ENCODE data around the gene FFAR3.

FFAR3 gene

DNA sequence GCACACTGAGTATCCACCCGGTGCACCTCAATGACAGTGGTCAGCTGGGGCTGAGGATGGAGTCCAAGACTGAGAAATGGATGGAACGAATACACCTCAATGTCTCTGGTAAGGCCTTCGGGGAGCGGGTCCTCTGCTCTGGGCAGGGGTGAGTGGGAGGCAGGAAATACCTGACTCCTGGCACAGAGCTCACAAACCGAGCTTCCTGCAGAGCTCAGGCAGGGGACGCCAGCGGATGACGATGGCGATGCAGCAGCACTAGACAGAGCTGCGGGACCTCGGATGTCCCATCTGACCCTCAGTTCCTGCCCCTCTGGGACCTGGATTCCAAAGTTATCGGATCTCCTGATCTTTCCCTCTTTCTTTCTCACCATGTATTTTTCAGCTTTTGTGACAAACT is 25.4 kb upstream of the FFAR3 start:
- H3K4me1 Mint-ChIP-seq, result no peaks in the 10 kb centered on the region
- no peak overlapping the region for H3K4me3 Mint-ChIP-seq
- H3K36me3 Mint-ChIP-seq (ENCODE audit: low read depth), result no peaks in the 10 kb centered on the region
- H3K27ac Mint-ChIP-seq, result no peak overlapping the region
- peaks cover 19% of the 10 kb centered on the region for H3K27me3 Mint-ChIP-seq (ENCODE audit: low read depth)
- no peaks in the 10 kb centered on the region for H3K9me3 Mint-ChIP-seq
- TF ChIP-seq CTCF (IDR thresholded peaks at IDR 0.05; ENCODE audit: unreplicated experiment in 3 of 3), result no peak

DNA sequence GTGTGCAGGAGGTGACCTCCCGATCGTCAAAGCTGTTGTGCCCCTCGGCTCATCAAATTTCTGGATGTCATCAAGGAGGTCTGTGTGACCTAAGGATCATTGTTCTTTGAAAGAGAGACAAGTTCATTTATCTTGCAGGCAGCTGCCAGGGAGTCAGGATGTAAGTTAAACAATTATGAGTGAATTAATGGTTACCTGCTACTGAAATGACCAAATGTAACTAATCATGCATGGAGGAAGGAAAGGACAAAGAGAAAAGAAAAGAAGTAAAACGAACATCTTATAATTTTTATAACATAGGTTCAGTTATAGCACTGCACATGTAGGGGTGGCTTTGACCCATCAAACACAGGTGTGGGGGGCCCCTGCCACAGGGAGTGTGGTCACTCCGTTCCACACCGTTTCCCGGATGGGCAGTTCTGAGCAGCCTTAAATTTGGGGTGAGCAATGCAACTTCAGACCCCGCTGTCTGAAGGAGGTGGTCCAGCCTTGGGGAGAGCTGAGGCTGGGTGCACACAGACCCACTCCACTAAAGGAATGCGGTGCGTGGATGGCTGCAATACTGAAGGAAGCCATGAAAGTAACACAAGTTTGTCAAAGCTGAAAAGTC is 24.0 kb upstream of the FFAR3 start:
- no peaks in the 10 kb centered on the region for H3K9me3 Mint-ChIP-seq
- no peak overlapping the region for H3K27ac Mint-ChIP-seq
- no peaks in the 10 kb centered on the region for H3K4me1 Mint-ChIP-seq
- H3K27me3 Mint-ChIP-seq (ENCODE audit: low read depth), result peaks cover 15% of the 10 kb centered on the region
- H3K4me3 Mint-ChIP-seq, result no peak overlapping the region
- no peaks in the 10 kb centered on the region for H3K36me3 Mint-ChIP-seq (ENCODE audit: low read depth)
- no peak for TF ChIP-seq CTCF (IDR thresholded peaks at IDR 0.05; ENCODE audit: unreplicated experiment in 3 of 3)

- Mint-ChIP-seq H3K27ac (no peak overlapping the region), H3K4me1 (no peaks in the 10 kb centered on the region), H3K27me3 (ENCODE audit: low read depth) (peaks cover 22% of the 10 kb centered on the region), H3K9me3 (no peaks in the 10 kb centered on the region), H3K4me3 (no peak overlapping the region), H3K36me3 (ENCODE audit: low read depth) (no peaks in the 10 kb centered on the region)
- no peak for TF ChIP-seq CTCF (IDR thresholded peaks at IDR 0.05; ENCODE audit: unreplicated experiment in 3 of 3)
These were observed 21.9 kb upstream of the FFAR3 start for GRCh38 chr19:35336166-35336955.

DNA sequence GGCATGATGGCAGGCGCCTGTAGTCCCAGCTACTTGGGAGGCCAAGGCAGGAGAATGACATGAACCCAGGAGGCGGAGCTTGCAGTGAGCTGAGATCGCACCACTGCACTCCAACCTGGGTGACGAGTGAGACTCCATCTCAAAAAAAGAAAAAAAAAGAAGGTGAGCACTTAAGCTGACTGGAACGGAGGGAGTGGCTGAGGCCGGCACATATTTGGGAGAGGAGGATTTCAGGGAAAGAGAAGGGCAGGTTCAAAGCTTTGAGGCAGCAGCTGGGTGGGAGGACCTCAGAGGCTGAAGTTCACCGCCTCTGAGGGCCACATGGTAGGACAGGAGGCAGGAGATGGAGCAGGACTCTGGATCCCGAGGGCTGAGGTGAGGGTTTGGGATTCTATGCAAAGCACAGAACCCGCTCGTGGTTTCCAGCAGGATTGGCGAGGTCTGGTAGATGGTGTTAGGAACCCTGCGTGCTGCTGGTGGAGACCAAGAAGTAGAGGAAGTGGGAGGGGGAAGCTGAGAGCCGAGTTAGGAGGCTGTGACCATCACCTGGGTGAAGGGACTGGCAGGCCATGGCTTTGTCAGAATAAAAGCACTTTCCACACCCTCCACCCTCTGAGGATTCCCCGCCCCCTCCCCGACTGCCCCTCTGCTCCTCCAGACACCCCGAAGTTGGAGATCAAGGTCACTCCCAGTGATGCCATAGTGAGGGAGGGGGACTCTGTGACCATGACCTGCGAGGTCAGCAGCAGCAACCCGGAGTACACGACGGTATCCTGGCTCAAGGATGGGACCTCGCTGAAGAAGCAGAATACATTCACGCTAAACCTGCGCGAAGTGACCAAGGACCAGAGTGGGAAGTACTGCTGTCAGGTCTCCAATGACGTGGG is 20.9 kb upstream of the FFAR3 start:
- no peak for TF ChIP-seq CTCF (IDR thresholded peaks at IDR 0.05; ENCODE audit: unreplicated experiment in 3 of 3)
- H3K36me3 Mint-ChIP-seq (ENCODE audit: low read depth), result no peaks in the 10 kb centered on the region
- H3K27ac Mint-ChIP-seq, result no peak overlapping the region
- H3K9me3 Mint-ChIP-seq, result no peaks in the 10 kb centered on the region
- H3K27me3 Mint-ChIP-seq (ENCODE audit: low read depth), result peaks cover 22% of the 10 kb centered on the region
- H3K4me1 Mint-ChIP-seq, result no peaks in the 10 kb centered on the region
- no peak overlapping the region for H3K4me3 Mint-ChIP-seq

DNA sequence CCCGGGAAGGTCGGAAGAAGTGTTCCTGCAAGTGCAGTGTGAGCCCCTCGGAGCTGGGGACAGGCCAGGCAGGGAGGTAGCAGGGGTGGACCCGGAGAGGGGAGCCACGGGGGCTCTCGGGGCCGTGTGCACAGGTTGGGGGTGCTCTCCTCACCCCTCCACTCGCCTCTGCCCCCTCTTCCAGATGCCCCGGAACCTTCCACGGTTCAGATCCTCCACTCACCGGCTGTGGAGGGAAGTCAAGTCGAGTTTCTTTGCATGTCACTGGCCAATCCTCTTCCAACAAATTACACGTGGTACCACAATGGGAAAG is 20.3 kb upstream of the FFAR3 start:
- H3K4me1 Mint-ChIP-seq, result no peaks in the 10 kb centered on the region
- no peak overlapping the region for H3K4me3 Mint-ChIP-seq
- peaks cover 22% of the 10 kb centered on the region for H3K27me3 Mint-ChIP-seq (ENCODE audit: low read depth)
- TF ChIP-seq CTCF (IDR thresholded peaks at IDR 0.05; ENCODE audit: unreplicated experiment in 3 of 3), result no peak
- no peaks in the 10 kb centered on the region for H3K9me3 Mint-ChIP-seq
- H3K27ac Mint-ChIP-seq, result no peak overlapping the region
- no peaks in the 10 kb centered on the region for H3K36me3 Mint-ChIP-seq (ENCODE audit: low read depth)
